ENCODE measurements around the gene IFI30. TPM values are rescaled to one million over a fixed set of nuclear protein-coding genes. Genes with fewer than 3 reads are reported as not detected.
A peak's percentile ranks its signal among the peaks of the same experiment; 100 is the strongest.

Gene IFI30
- total and polyA plus RNA-seq, 2 experiments from 2014 or later, result 27.4 to 34.4 TPM

DNA sequence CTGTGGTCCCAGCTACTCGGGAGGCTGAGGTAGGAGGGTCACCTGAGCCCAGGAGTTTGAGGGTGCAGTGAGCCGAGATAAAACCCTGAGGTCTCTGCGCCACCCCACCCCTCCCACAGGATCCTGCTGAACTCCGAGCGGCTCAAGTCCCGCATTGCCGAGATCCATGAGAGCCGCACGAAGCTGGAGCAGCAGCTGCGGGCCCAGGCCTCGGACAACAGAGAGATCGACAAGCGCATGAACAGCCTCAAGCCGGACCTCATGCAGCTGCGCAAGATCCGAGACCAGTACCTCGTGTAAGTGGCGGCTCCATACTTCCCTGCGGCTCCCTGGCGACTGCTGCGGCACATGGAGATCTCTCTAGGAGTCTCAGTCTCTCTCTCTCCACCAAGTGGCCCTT lies 6.6 kb upstream of the IFI30 start (continued):
- TF ChIP-seq, protein P1, sequence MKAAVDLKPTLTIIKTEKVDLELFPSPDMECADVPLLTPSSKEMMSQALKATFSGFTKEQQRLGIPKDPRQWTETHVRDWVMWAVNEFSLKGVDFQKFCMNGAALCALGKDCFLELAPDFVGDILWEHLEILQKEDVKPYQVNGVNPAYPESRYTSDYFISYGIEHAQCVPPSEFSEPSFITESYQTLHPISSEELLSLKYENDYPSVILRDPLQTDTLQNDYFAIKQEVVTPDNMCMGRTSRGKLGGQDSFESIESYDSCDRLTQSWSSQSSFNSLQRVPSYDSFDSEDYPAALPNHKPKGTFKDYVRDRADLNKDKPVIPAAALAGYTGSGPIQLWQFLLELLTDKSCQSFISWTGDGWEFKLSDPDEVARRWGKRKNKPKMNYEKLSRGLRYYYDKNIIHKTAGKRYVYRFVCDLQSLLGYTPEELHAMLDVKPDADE (IDR thresholded peaks at IDR 0.05), result no peak

DNA sequence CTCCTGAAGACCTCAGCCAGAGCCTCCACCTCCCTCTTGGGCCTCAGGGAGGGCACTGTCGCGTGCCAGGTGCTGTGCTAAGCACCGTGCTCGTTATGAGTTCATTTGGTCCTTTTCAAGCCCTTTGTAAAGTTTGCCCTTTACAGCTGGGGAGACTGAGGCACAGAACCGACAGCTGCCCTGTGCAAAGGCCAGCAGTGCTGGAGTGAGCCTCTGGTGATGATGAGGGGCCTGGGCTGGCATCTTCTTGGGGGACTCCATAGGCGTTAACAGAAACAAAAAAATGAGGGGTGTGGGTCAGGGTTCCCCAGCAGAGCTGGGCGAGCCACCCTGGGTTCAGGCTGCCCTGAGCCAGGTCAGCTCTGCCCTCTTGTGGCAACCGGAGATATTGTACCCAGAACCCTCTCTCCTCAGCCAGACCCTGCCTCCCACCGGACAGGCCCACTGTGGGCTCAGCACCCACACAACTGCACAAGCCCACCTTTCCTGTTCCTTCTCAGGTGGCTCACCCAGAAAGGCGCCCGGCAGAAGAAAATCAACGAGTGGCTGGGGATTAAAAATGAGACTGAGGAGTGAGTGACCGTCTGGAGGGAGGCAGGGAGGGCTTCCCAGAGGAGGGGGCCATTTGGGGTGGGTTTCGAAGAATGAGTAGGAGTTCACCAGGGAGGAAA lies 5.5 kb upstream of the IFI30 start:
- Histone ChIP-seq H3K36me3 (ENCODE audit: insufficient read depth) (peaks cover 4% of the 10 kb centered on the region; the same call in 1 of the 2 replicates), H4K20me1 (replicated peaks; ENCODE audit: insufficient read depth) (no peaks in the 10 kb centered on the region; the same call in 1 of the 2 replicates), H3F3A (replicated peaks; ENCODE audit: low read depth) (peaks cover 8% of the 10 kb centered on the region; the same call in 1 of the 2 replicates), H3K27ac (ENCODE audit: low read depth) (no peak overlapping the region), H3K4me2 (no peak overlapping the region), H3K4me3 (no peak overlapping the region), H3K9me2 (ENCODE audit: insufficient read depth) (no peaks in the 10 kb centered on the region), H3K27me3 (ENCODE audit: insufficient read depth) (no peaks in the 10 kb centered on the region), H2AFZ (no peak overlapping the region), H3K4me1 (ENCODE audit: insufficient read depth) (no peaks in the 10 kb centered on the region), H3K79me2 (replicated peaks; ENCODE audit: insufficient read depth) (no peaks in the 10 kb centered on the region)
- H3K36me3 Mint-ChIP-seq (ENCODE audit: low read depth), result peaks cover 45% of the 10 kb centered on the region
- H3K27me3 Mint-ChIP-seq (ENCODE audit: insufficient read depth, low read depth, poor library complexity), result peaks cover 8% of the 10 kb centered on the region
- H3K4me1 Mint-ChIP-seq, result no peaks in the 10 kb centered on the region; the same call in none of the 3 replicates
- no peak overlapping the region for H3K27ac Mint-ChIP-seq
- DNase-seq (ENCODE audit: low spot score), result peak; percentile 78
- TF ChIP-seq, protein P2, sequence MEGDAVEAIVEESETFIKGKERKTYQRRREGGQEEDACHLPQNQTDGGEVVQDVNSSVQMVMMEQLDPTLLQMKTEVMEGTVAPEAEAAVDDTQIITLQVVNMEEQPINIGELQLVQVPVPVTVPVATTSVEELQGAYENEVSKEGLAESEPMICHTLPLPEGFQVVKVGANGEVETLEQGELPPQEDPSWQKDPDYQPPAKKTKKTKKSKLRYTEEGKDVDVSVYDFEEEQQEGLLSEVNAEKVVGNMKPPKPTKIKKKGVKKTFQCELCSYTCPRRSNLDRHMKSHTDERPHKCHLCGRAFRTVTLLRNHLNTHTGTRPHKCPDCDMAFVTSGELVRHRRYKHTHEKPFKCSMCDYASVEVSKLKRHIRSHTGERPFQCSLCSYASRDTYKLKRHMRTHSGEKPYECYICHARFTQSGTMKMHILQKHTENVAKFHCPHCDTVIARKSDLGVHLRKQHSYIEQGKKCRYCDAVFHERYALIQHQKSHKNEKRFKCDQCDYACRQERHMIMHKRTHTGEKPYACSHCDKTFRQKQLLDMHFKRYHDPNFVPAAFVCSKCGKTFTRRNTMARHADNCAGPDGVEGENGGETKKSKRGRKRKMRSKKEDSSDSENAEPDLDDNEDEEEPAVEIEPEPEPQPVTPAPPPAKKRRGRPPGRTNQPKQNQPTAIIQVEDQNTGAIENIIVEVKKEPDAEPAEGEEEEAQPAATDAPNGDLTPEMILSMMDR (conservative IDR thresholded peaks at IDR 0.05; ENCODE audit: low read depth in 2 of 2), result peak; percentile 66 to 84
- no peak for TF ChIP-seq EZH2phosphoT487 (IDR thresholded peaks at IDR 0.05; ENCODE audit: unreplicated experiment)
- ATAC-seq, result peak; percentile 96
- H3K4me3 Mint-ChIP-seq, result no peak overlapping the region
- H3K9me3 Mint-ChIP-seq, result no peaks in the 10 kb centered on the region

DNA sequence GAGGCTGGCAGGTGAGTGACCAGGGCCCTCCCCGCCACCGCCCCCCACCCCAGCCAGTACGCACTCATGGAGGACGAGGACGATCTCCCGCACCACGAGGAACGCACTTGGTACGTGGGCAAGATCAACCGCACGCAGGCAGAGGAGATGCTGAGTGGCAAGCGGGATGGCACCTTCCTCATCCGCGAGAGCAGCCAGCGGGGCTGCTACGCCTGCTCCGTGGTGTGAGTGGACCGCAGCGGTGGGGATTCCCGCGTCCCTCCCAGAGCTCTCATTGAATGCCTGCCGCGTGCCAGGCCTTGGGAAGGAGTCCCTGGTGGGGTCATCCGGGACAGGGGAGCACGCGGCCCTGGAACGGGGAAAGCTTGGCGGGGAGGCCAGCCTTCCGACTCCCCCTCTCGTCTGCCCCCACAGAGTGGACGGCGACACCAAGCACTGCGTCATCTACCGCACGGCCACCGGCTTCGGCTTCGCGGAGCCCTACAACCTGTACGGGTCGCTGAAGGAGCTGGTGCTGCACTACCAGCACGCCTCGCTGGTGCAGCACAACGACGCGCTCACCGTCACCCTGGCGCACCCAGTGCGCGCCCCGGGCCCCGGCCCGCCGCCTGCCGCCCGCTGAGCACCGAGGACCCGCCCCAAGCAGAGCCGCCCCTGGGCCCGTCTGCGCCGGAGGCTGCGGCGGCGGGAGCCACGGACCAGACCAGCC lies 4.8 kb upstream of the IFI30 start:
- no peaks in the 10 kb centered on the region for H3K9me3 Mint-ChIP-seq
- H3K27me3 ChIP-seq (ENCODE audit: insufficient read depth), result no peaks in the 10 kb centered on the region
- H3K4me1 Mint-ChIP-seq, result peaks cover 2% of the 10 kb centered on the region
- H2AFZ ChIP-seq, result no peak overlapping the region
- no peaks in the 10 kb centered on the region; the same call in 1 of the 2 replicates for H3K4me1 ChIP-seq (ENCODE audit: insufficient read depth)
- H3K4me3 Mint-ChIP-seq, result no peak overlapping the region
- no peak for TF ChIP-seq EZH2phosphoT487 (IDR thresholded peaks at IDR 0.05; ENCODE audit: unreplicated experiment)
- TF ChIP-seq, protein P1 (IDR thresholded peaks at IDR 0.05), result no peak
- TF ChIP-seq POLR2AphosphoS5 (IDR thresholded peaks at IDR 0.05; ENCODE audit: low read depth), result no peak
- TF ChIP-seq STAT1 (IDR thresholded peaks at IDR 0.05; ENCODE audit: unreplicated experiment), result no peak
- no peak for TF ChIP-seq CREB1 (CRISPR knock-in tag; IDR thresholded peaks at IDR 0.05; ENCODE audit: low read depth)
- no peak for TF ChIP-seq ZNF114 (CRISPR knock-in tag; IDR thresholded peaks at IDR 0.05)
- no peak overlapping the region for H3K4me2 ChIP-seq
- peaks cover 8% of the 10 kb centered on the region; the same call in 1 of the 2 replicates for H3F3A ChIP-seq (replicated peaks; ENCODE audit: low read depth)
- no peak overlapping the region for H3K4me3 ChIP-seq
- H4K20me1 ChIP-seq (replicated peaks; ENCODE audit: insufficient read depth), result no peaks in the 10 kb centered on the region; the same call in 1 of the 2 replicates
- no peaks in the 10 kb centered on the region for H3K79me2 ChIP-seq (replicated peaks; ENCODE audit: insufficient read depth)
- H3K36me3 Mint-ChIP-seq (ENCODE audit: low read depth), result peaks cover 39% of the 10 kb centered on the region
- H3K27ac Mint-ChIP-seq, result no peak overlapping the region
- no peak overlapping the region for H3K27ac ChIP-seq (ENCODE audit: low read depth)
- peaks cover 4% of the 10 kb centered on the region; the same call in 1 of the 2 replicates for H3K36me3 ChIP-seq (ENCODE audit: insufficient read depth)
- H3K9me2 ChIP-seq (ENCODE audit: insufficient read depth), result no peaks in the 10 kb centered on the region
- no peak for DNase-seq (ENCODE audit: low spot score)
- ATAC-seq, result no peak
- H3K27me3 Mint-ChIP-seq (ENCODE audit: insufficient read depth, low read depth, poor library complexity), result peaks cover 8% of the 10 kb centered on the region

Measured in GM23338 (cell line).